Esophagus squamous epithelium (tissue), 5 donors: ENCODE measurements around the gene ZNF606. TPM values are rescaled to one million over a fixed set of nuclear protein-coding genes. Genes with fewer than 3 reads are reported as not detected.

Source experiments
- DNase-seq: peaks from one replicate; lab custom pipeline; 2025; lab: John Stamatoyannopoulos, UW
- H3K27ac ChIP-seq, 4 donors: fragments of 200-600 bp; sonication (generic); one replicate each; pipeline ENCODE4 v1.5.1; 2016 to 2019; ENCODE audit warnings: mild to moderate bottlenecking in 1 of 4
- H3K27me3 ChIP-seq, 4 donors: fragments of 200-600 bp; sonication (generic); 1 replicate in 3 of 4; 2 replicates in 1 of 4; pipeline versions ENCODE4 v1.5.1 to v1.6.0; 2017 to 2021; ENCODE audit warnings: antibody characterized with exemption in 1 of 4
- H3K36me3 ChIP-seq, 3 donors: fragments of 200-600 bp; sonication (generic); one replicate each; pipeline ENCODE4 v1.5.1; 2016 to 2019
- H3K4me1 ChIP-seq, 3 donors: fragments of 200-600 bp; sonication (generic); one replicate each; pipeline ENCODE4 v1.5.1; 2017 to 2019
- H3K4me3 ChIP-seq, 4 donors: fragments of 200-600 bp; sonication (generic); 1 replicate in 3 of 4; 2 replicates in 1 of 4; pipeline ENCODE4 v1.5.1; 2016 to 2019; ENCODE audit warnings: mild to moderate bottlenecking in 2 of 4, moderate library complexity in 1 of 4
- H3K9me3 ChIP-seq, 3 donors: fragments of 200-600 bp; sonication (generic); one replicate each; pipeline ENCODE4 v1.5.1; 2016 to 2019
- CTCF ChIP-seq, 6 experiments: fragments of 450-650 bp in 4 of 6; fragments of 200-600 bp in 2 of 6; sonication (generic) in 2 of 6; IDR thresholded peaks; one replicate each; pipeline ENCODE4 v1.5.1; 2016 to 2019; ENCODE audit warnings: antibody characterized with exemption in 6 of 6, mild to moderate bottlenecking in 4 of 6, moderate library complexity in 4 of 6
- POLR2A ChIP-seq, 4 donors: fragments of 450-650 bp; IDR thresholded peaks; one replicate each; pipeline ENCODE4 v1.6.1; 2017; ENCODE audit warnings: antibody characterized with exemption in 4 of 4, mild to moderate bottlenecking in 4 of 4, moderate library complexity in 3 of 4
- WGBS, 2 donors: methylation state at CpG; one replicate each; pipeline ENCODE4 v1.1.5; 2018; 5-methylcytosine and 5-hydroxymethylcytosine counted together
- intact Hi-C: fragments of 100-400 bp; cut with DNase I; formaldehyde crosslinking; loops from one replicate; pipeline ENCODE4 v1.15.0; 2022
- total RNA-seq, 4 donors: library from RNA; depleted of rRNA; stranded (reverse); fragments of >200 nt; gene quantifications; one replicate each; pipeline ENCODE4 v1.1.0, GENCODE V29; 2016
- donor health status: DM: yes; HTN: yes; CAD: no.

Gene ZNF606
- total RNA-seq: 10 to 100 TPM in 1 of 4 donors, 1 to 10 TPM in 3; 7.2 to 13.0 (median 8.1) TPM

- 0% methylated on average over 5 to 12 of the region's 91 CpGs for WGBS, 2 donors
- peak within 1 kb of the TSS; percentile 94 to 98 (median 95) for H3K27ac ChIP-seq
- TF ChIP-seq CTCF (IDR thresholded peaks at IDR 0.05) (peak in 1 of 6 experiments; percentile 21), POLR2A (IDR thresholded peaks at IDR 0.05) (peak in 2 of 4 donors; percentile 62 to 78)
- intact Hi-C loops: loop anchor here (10.0 kb wide), 1 partner anchor 638 kb away; the partner anchor contains the start of genes TRAPPC2B and ZNF547
- H3K4me3 ChIP-seq: peak within 1 kb of the TSS; percentile 72 to 99 (median 90)
- peaks cover 6 to 37% (median 10%) of the 10 kb centered on the region in 3 donors for H3K4me1 ChIP-seq
- peaks cover 0 to 80% (median 65%) of the 10 kb centered on the region in 3 donors for H3K9me3 ChIP-seq
- peaks cover 19 to 75% (median 35%) of the 10 kb centered on the region in 3 donors for H3K36me3 ChIP-seq
- peak; percentile 18 for DNase-seq
- no peaks in the 10 kb centered on the region for H3K27me3 ChIP-seq
These were observed at the start of gene ZNF606 for GRCh38 chr19:58002384-58003173. Gene ZNF606 (minus strand): TSS chr19:58002820. CDS start chr19:58001319, 1,501 bp downstream.

GRCh38 chr19:58052256-58052655 is 49.6 kb upstream of the ZNF606 start:
- Histone ChIP-seq H3K4me1 (peaks cover 0 to 3% (median 0%) of the 10 kb centered on the region in 3 donors), H3K27me3 (no peaks in the 10 kb centered on the region), H3K9me3 (peaks cover 0 to 71% (median 41%) of the 10 kb centered on the region in 3 donors), H3K36me3 (no peaks in the 10 kb centered on the region), H3K27ac (no peak overlapping the region), H3K4me3 (no peak overlapping the region)
- intact Hi-C loops: no loop called here
- WGBS, 2 donors: 100% methylated on average over 4 of the region's 16 CpGs; no CpG with 5 or more reads in 1 of the 2 donors
- TF ChIP-seq CTCF (IDR thresholded peaks at IDR 0.05) (no peak), POLR2A (IDR thresholded peaks at IDR 0.05) (no peak)
- DNase-seq: no peak

- Histone ChIP-seq H3K36me3 (no peaks in the 10 kb centered on the region), H3K4me1 (no peaks in the 10 kb centered on the region), H3K4me3 (no peak overlapping the region), H3K27ac (no peak overlapping the region), H3K9me3 (peaks cover 0 to 99% (median 65%) of the 10 kb centered on the region in 3 donors), H3K27me3 (no peaks in the 10 kb centered on the region)
- DNase-seq: no peak
- intact Hi-C loops: no loop called here
- no peak for TF ChIP-seq CTCF (IDR thresholded peaks at IDR 0.05)
- no peak for TF ChIP-seq POLR2A (IDR thresholded peaks at IDR 0.05)
- WGBS, 2 donors: 86 to 95% methylated on average over 7 of the region's 12 CpGs
These were observed 45.1 kb upstream of the ZNF606 start for GRCh38 chr19:58047672-58048071.

GRCh38 chr19:58046856-58047255 is 44.2 kb upstream of the ZNF606 start:
- DNase-seq: no peak
- TF ChIP-seq CTCF (IDR thresholded peaks at IDR 0.05) (no peak), POLR2A (IDR thresholded peaks at IDR 0.05) (no peak)
- H3K36me3 ChIP-seq: no peaks in the 10 kb centered on the region
- no peak overlapping the region for H3K27ac ChIP-seq
- peaks cover 0 to 99% (median 70%) of the 10 kb centered on the region in 3 donors for H3K9me3 ChIP-seq
- H3K27me3 ChIP-seq: no peaks in the 10 kb centered on the region
- H3K4me3 ChIP-seq: no peak overlapping the region
- 40 to 83% methylated on average over 1 to 4 of the region's 7 CpGs for WGBS, 2 donors
- intact Hi-C loops: no loop called here
- H3K4me1 ChIP-seq: no peaks in the 10 kb centered on the region
